ENCODE data around the gene SMIM15.
"Not testable (repeated sequence)": the region's sequence is repeated elsewhere in the genome, so short reads cannot be mapped to it uniquely, and the experiment has no call there.

Gene SMIM15, protein sequence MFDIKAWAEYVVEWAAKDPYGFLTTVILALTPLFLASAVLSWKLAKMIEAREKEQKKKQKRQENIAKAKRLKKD

DNA sequence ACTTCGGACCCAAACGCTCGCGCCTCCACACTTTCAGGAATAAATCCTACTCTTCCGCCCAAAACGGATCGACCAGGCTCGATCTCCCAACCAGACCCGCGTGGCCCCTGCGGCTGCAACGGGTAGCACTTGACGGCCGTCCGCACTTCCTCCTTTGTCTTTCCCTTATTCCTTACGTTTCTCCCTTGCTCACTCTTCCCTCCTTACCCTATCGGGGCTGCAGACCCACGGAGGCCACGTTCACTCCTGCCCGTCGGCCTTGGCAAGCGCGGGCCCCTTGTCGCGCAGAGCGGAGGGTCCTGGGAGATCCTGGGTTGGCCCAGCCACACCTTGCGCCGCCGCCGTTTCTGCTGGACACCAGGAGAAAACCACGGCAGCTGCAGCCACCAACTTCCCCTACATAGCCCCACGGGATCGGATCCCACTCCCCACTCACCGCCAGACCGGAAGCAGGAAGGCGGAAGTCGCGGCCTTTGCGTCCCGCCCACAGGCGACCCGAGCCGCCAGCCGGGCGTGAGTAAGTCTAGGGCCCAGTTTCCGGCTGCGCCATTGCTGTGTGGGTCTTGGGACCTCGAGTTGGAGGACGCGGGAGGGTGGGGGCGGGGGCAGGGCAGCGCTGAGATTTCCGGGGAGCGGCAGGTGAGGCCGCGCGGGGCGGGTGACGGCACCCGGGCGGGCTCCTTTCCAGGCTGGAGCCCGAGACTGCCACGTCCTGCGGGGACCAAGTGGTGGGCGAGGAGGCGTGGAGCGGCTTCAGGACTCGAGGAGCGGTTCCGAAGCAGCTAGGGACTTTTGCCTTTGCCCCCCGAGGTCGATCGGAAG lies at the start of gene SMIM15:
Gene SMIM15, minus strand, starts transcription at position 459 of the 822 bp plus-strand sequence. CDS start 2,297 bp downstream, outside the sequence.
- FAIRE-seq = no peak

DNA sequence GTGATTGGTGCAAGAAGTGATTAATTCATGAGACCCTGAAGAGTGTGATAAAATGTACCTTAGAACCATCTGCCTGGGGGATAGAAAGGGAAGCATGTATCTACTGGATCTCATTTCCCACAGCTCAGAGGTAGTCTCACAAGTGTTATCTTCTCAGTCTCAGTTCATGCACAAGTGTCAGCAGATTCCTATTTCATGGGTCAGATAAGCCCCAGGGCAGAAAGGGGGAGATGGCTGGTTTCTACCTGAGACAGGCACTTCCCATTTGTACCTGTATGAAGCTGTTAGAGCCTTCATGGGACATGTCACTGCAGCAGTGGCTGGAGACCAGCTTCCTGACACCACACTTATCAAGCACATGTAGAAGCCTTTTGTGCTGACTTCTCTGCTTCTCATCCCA lies 45.6 kb upstream of the SMIM15 start:
- FAIRE-seq = no peak

DNA sequence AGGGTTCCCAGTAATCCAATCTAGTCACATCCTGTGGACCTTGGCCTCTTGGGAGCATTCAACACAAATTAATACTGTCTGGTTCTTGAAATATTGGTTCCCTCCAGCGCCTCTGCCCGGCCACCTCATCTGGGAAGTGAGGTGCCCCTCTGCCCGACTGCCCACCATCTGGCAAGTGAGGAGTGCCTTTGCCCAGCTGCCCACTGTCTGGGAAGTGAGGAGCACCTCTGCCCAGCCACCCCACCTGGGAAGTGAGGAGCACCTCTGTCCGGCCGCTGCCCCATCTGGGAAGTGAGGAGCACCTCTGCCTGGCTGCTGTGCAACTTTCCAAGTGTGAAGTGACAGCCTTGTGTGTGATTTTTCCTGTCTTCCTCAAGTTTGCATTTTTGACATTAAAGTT lies 42.7 kb upstream of the SMIM15 start:
- no peak for FAIRE-seq

- FAIRE-seq = no peak
Measured at GRCh38 chr5:61202213-61202612, 39.9 kb upstream of the SMIM15 start.

DNA sequence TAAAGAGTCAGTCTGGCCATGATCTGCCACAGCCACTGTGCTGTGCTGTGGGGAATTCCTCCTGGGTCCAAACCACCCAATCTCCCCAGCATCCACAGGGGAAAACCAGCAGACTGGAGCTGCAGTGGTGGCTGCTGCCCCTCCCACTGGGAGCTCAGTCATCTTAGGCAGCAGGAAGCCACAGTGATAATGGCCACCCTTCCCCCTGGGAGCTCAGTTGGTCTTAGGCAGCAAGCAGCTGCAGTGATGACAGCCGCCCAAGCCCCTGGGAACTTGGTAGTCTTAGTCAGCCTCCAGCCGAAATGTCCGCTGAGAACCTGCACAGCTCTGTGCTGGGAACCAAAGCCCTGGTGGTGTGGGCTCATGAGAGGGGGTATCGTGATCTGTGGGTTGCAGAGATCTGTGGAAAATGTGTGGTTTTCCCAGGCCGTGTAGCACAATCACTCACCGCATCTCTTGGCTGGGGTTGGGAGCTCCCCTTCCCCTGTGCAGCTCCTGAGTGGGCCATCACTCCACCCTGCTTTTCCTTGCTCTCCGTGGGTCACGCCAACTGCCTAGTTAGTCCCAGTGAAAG lies 38.4 kb upstream of the SMIM15 start:
- FAIRE-seq = no peak

DNA sequence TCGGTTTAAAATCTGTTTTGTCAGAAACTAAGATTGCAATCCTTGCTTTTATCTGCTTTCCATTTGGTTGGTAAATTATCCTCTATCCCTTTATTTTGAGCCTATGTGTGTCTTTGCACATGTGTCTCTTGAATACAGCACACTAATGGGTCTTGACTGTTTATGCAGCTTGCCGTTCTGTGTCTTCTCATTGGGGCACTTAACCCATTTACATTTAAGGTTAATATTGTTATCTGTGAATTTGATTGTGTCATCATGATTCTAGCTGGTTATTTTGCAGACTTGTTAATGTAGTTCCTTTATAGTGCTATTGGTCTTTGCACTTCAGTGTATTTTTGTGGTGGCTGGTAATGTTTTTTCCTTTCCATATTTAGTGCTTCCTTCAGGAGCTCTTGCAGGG lies 36.3 kb upstream of the SMIM15 start:
- no peak for FAIRE-seq

DNA sequence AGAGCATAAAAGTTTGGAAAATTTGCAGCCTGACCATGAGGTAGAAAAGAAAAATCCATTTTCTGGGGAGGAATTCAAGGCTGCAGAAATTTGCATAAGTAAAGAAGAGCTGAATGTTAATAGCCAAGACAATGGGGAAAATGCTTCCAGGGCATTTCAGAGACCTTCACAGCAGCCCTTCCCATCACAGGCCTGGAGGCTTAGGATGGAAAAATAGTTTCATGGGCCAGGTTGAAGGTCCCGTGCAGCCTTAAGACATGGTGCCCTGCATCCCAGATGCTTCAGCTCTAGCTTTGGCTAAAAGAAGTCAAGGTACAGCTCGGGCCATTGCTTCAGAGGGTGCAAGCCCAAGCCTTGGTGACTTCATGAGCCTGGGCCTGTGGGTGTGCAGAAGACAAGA lies 25.6 kb upstream of the SMIM15 start:
- FAIRE-seq = not testable (repeated sequence)

DNA sequence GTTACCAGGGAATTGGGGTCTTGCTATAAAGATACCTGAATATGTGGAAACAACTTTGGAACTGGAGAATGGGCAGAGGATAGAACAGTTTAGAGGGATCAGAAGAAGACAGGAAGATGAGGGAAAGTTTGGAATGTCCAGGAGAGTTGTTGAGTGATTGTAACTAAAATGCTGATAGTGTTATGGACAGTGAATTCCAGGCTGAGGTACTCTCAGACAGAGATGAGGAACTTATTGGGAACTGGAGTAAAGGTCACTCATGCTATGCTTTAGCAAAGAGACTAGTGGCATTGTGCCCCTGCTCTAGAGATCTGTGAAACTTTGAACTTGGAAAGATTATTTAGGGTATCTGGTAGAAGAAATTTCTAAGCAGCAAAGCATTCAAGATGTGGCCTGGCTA lies 25.1 kb upstream of the SMIM15 start:
- FAIRE-seq = not testable (repeated sequence)

DNA sequence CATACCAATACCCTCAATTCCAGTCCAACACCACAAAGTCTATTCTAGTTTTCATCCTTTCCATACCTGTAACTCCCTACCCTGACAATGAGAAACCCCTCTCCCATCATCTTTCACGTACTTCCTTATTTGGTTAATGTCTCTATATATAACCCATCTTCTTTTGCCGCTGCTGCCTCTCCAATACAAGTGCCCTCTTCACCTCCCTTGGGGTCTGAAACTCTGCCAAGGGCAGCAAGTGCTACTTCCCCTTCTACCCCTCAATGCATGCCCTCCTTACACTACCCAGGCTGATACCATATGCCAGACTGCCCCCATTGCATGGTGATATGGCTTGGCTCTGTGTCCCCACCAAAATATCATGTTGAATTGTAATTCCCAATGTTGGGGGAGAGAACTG lies 24.4 kb upstream of the SMIM15 start:
- FAIRE-seq = no peak

DNA sequence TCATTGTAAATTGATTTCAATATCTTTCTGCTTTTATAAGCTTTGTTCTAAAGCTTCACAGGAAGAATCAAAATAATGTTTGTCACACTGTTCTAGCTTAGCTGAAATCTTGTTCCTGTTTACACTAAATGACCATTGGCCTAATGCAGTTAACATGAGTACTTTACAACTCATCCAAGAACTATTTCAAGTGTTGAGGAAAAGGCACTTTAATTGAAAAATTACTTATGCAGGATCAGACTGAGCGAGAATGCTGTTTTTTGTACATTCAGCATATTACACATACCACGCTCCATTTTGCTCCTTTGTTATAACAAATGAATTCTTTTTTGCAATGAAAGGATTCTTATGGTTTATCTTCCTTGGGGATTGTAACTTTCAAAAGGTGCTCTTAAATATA lies 22.4 kb upstream of the SMIM15 start:
- no peak for FAIRE-seq

GRCh38 chr5:61183538-61183937 lies 21.3 kb upstream of the SMIM15 start:
- FAIRE-seq = no peak

GRCh38 chr5:61182449-61182848 lies 20.2 kb upstream of the SMIM15 start:
- FAIRE-seq = no peak

DNA sequence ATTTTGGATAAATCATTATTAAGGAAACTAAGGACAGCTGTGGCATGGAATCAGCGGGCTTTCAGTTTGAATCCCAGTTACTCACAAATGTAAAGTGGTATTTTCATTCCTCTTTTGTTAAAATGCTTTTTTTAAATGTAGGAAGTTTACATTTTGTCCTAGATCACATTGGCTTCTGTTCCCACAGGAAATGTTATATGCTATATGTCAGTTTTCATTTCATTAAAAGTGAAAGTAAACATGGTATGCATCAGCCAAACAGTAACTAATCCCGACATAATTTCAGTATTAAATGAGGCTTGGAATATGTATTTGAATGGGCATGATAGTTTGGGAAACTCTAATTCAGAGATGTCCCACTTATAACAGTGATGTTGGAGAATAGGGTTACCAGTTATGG lies 18.6 kb upstream of the SMIM15 start:
- FAIRE-seq = no peak

DNA sequence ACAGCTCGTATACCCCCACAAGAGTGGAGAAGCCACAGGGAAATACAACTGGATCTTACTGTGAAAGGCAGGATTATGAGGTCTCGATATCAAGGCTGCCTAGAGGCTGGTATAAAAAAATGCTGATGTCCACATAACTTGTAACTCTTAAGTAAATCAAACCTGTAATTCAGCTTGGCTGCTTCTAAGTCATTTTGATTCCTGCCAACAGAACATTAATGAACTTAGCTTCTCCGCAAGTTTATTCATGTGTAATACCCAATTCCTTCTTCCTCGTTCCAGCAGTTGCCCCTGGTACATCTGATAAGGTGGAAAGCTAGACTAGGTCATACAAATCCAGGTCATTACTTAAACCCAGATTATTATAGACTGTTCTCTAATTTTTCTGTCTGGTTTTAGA lies 16.4 kb upstream of the SMIM15 start:
- no peak for FAIRE-seq

DNA sequence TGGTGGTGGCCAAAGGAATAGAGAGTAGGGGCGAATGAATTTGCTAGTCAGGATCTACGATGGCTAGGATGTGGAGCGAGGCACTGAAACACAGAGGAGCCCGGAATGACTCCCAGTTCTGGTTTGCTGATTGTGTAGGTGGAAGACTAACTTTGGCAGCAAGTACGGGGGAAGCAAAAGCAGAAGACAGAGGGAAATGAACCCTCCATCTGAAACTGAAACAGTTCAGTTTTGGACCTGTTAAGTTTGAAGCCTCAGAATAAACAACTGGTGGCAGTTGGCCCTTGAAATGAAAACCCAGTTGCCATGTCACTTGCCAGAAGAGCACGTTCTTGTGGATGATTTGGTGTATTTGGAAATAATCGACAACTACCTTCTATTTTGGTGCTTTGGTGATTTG lies 15.4 kb upstream of the SMIM15 start:
- no peak for FAIRE-seq

DNA sequence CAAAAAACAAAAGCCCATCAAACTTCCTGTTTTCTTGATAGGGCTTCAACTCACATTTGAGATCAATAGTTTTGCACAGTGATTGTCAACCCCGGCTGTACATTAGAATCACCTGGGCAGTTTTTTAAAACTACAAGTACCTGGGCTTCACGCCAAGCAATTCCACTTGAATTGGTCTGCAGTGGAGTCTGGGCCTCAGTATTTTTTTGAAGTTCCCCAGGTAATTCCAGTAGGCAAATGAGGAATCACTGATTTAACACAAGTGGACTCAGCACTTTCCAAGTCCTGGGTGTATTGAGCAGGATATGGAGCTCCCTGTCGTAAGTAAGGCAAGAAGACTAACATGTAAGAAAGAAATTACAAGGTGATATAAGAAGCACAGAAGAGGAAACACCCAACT lies 14.8 kb upstream of the SMIM15 start:
- no peak for FAIRE-seq

- FAIRE-seq = no peak
Measured at GRCh38 chr5:61176631-61177030, 14.4 kb upstream of the SMIM15 start.

- FAIRE-seq = no peak
Measured at GRCh38 chr5:61171479-61171878, 9.2 kb upstream of the SMIM15 start.

GRCh38 chr5:61168951-61169350 lies 6.7 kb upstream of the SMIM15 start:
- no peak for FAIRE-seq

DNA sequence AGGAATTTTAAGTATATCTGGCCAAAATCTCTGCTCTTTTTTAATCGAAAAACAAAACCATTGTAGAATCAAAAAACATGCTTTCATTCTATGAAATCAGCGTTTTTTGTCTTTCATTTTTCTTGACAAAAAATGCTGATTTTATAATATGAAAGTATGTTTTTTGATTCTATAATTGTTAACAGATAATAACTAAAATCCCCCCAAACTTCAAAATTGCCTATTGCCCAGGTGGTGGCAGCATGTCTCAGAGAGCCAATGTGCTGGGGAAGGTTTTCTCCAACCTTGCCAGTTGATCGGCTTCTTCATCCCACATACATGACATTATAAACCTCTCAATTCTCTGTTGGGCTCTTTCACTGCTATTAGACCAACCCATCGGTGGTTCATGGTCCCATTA lies 5.1 kb upstream of the SMIM15 start:
- FAIRE-seq = peak; percentile 46

DNA sequence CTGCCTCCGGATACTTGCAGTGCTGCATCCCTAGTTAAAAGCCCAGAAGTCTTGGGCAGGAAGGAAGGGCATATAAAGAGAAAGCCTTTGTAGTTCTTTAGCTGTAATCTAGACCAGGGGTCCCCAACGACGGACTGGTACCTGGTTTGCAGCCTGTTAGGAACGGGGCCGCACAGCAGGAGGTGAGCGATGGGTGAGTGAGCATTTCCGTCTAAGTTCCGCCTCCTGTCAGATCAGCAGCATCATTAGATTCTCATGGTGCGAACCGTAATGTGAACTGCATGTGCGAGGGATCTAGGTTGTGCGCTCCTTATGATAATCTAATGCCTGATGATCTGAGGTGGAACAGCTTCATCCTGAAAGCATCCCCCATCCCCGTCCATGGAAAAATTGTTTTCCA lies 1.6 kb upstream of the SMIM15 start:
- FAIRE-seq = no peak

DNA sequence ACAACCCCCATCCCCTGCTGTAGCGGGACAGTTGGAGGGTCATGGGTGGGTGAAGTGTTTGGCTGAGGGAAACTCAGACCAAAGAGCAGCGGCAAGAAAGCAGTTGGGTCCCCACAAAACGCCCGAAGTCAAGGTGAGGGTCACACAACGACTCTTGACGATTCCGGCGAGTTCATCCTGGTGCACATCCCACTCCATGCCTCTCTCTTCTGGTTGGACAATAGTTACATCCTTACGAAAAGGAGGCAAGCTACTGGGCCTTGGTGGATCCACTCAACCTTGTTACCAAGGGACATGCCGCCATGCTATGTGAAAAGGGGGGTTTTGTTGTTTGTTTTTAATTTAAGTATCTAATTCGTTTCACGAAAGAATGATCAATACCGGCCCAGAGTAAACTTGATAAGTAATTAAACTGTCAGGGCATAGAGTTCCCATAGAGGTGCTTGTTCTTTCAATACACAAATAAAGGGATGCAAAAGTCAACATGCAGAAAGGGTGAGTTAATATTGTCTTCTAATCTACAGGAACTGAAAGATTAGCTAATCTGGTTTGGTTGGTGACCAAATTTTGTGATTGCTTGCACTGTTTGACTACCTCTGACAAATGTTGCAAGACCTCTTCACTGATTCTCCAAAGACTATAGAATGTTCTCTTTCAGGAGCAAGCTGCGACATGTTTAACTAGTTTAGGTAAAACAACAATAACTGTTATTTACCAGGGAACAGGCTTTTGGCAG lies 732 bp upstream of the SMIM15 start:
- FAIRE-seq = no peak

GRCh38 chr5:61160497-61160896 lies 1.8 kb downstream of the SMIM15 start:
- FAIRE-seq = no peak

DNA sequence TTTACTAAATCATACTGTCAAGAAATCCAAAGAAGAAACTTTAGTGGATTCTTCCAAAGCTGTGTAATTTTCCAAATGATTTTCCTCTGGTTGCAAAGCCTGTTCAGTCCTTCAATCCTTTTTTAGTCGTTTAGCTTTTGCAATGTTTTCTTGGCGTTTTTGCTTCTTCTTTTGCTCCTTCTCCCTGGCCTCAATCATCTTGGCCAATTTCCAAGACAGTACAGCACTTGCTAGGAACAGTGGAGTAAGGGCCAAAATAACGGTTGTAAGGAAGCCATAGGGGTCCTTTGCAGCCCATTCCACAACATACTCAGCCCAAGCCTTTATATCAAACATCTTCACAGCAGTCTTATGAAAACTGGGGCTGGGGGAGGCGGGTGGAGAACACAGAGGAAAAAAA lies 2.4 kb downstream of the SMIM15 start:
- FAIRE-seq = no peak
